ENCODE data around the gene SGSM1.

Gene SGSM1

GRCh38 chr22:24845041-24845898, 39.3 kb downstream of the SGSM1 start:
- no peak for DNase-seq

GRCh38 chr22:24847490-24847889, 41.5 kb downstream of the SGSM1 start:
- DNase-seq: no peak

- no peak for DNase-seq
These were observed 42.7 kb downstream of the SGSM1 start for GRCh38 chr22:24848559-24849168.

- no peak for DNase-seq
These were observed 49.8 kb downstream of the SGSM1 start for GRCh38 chr22:24855794-24856193.

- DNase-seq: no peak
These were observed 51.6 kb downstream of the SGSM1 start for GRCh38 chr22:24857576-24857975.

GRCh38 chr22:24859587-24859986, 53.6 kb downstream of the SGSM1 start:
- no peak for DNase-seq

GRCh38 chr22:24865508-24865907, 59.5 kb downstream of the SGSM1 start:
- DNase-seq: no peak

GRCh38 chr22:24867323-24868022, 61.5 kb downstream of the SGSM1 start:
- DNase-seq: no peak

- DNase-seq: no peak
These were observed 63.0 kb downstream of the SGSM1 start for GRCh38 chr22:24868979-24869378.

GRCh38 chr22:24871611-24872205, 65.7 kb downstream of the SGSM1 start:
- no peak for DNase-seq

- DNase-seq: no peak
These were observed 67.2 kb downstream of the SGSM1 start for GRCh38 chr22:24873226-24873625.

GRCh38 chr22:24875862-24876506, 70.0 kb downstream of the SGSM1 start:
- no peak for DNase-seq

GRCh38 chr22:24876700-24877099, 70.7 kb downstream of the SGSM1 start:
- no peak for DNase-seq

- DNase-seq: no peak
These were observed 73.0 kb downstream of the SGSM1 start for GRCh38 chr22:24878969-24879368.

GRCh38 chr22:24883432-24883831, 77.4 kb downstream of the SGSM1 start:
- DNase-seq: no peak

- DNase-seq: no peak
These were observed 81.2 kb downstream of the SGSM1 start for GRCh38 chr22:24887260-24887659.

- DNase-seq: no peak
These were observed 87.5 kb downstream of the SGSM1 start for GRCh38 chr22:24893341-24894070.

GRCh38 chr22:24894220-24894975, 88.4 kb downstream of the SGSM1 start:
- DNase-seq: peak; percentile 18

- no peak for DNase-seq
These were observed 89.0 kb downstream of the SGSM1 start for GRCh38 chr22:24894998-24895397.

GRCh38 chr22:24901448-24901847, 95.4 kb downstream of the SGSM1 start:
- DNase-seq: no peak

- DNase-seq: no peak
These were observed 99.9 kb downstream of the SGSM1 start for GRCh38 chr22:24905909-24906308.
